Measurements from ENCODE around the gene IL18BP.

- TF ChIP-seq CTCF (IDR thresholded peaks at IDR 0.05): no peak
- no peak for TF ChIP-seq POLR2A (IDR thresholded peaks at IDR 0.05)
- no peak for TF ChIP-seq POLR2AphosphoS5 (IDR thresholded peaks at IDR 0.05)
Observed at GRCh38 chr11:72001285-72001684, 2.6 kb downstream of the IL18BP start.

All from prostate gland (tissue), 2 donors.